Measurements from ENCODE around the gene PAX5. TPM values are rescaled to one million over a fixed set of nuclear protein-coding genes. Genes with fewer than 3 reads are reported as not detected.

PAX5 gene
- total and polyA plus RNA-seq, 3 donors from 2014 or later: 0.79 to 1.9 (median 1.3) TPM

GRCh38 chr9:36880075-36880474 lies 154.0 kb downstream of the PAX5 start:
- Histone ChIP-seq H3K4me3 (no peak overlapping the region), H3K27ac (no peak overlapping the region), H3K27me3 (no peaks in the 10 kb centered on the region), H3K9me3 (no peaks in the 10 kb centered on the region), H3K4me1 (no peaks in the 10 kb centered on the region), H3K36me3 (ENCODE audit: low read depth, missing control alignments) (no peaks in the 10 kb centered on the region)
- 90 to 93% methylated on average over 8 to 12 of the region's 12 CpGs for WGBS, 2 donors
- no peak for TF ChIP-seq POLR2A (IDR thresholded peaks at IDR 0.05)
- no peak for TF ChIP-seq CTCF (IDR thresholded peaks at IDR 0.05)
- DNase-seq: no peak
- intact Hi-C loops (cut with DNase I; ENCODE audit: low total_unique reads): no loop called here

GRCh38 chr9:36878986-36879982 lies 154.8 kb downstream of the PAX5 start:
- H3K36me3 ChIP-seq (ENCODE audit: low read depth, missing control alignments): no peaks in the 10 kb centered on the region
- WGBS, 2 donors: 83 to 87% methylated on average over 17 to 18 of the region's 18 CpGs
- no peak for TF ChIP-seq CTCF (IDR thresholded peaks at IDR 0.05)
- no peak for TF ChIP-seq POLR2A (IDR thresholded peaks at IDR 0.05)
- no peaks in the 10 kb centered on the region for H3K27me3 ChIP-seq
- intact Hi-C loops (cut with DNase I; ENCODE audit: low total_unique reads): no loop called here
- DNase-seq: no peak
- no peaks in the 10 kb centered on the region for H3K4me1 ChIP-seq
- no peak overlapping the region for H3K27ac ChIP-seq
- H3K9me3 ChIP-seq: no peaks in the 10 kb centered on the region
- no peak overlapping the region for H3K4me3 ChIP-seq

GRCh38 chr9:36877239-36877638 lies 156.8 kb downstream of the PAX5 start:
- Histone ChIP-seq H3K4me3 (no peak overlapping the region), H3K27ac (no peak overlapping the region), H3K36me3 (ENCODE audit: low read depth, missing control alignments) (no peaks in the 10 kb centered on the region), H3K4me1 (no peaks in the 10 kb centered on the region), H3K27me3 (no peaks in the 10 kb centered on the region), H3K9me3 (no peaks in the 10 kb centered on the region)
- WGBS, 2 donors: 85 to 90% methylated on average over 6 of the region's 6 CpGs
- DNase-seq: no peak
- TF ChIP-seq POLR2A (IDR thresholded peaks at IDR 0.05) (no peak), CTCF (IDR thresholded peaks at IDR 0.05) (no peak)
- intact Hi-C loops (cut with DNase I; ENCODE audit: low total_unique reads): no loop called here

- Histone ChIP-seq H3K27me3 (no peaks in the 10 kb centered on the region), H3K4me1 (no peaks in the 10 kb centered on the region), H3K36me3 (ENCODE audit: low read depth, missing control alignments) (no peaks in the 10 kb centered on the region), H3K4me3 (no peak overlapping the region), H3K27ac (no peak overlapping the region), H3K9me3 (no peaks in the 10 kb centered on the region)
- 82 to 93% methylated on average over 4 of the region's 4 CpGs for WGBS, 2 donors
- DNase-seq: no peak
- TF ChIP-seq CTCF (IDR thresholded peaks at IDR 0.05) (no peak), POLR2A (IDR thresholded peaks at IDR 0.05) (no peak)
- intact Hi-C loops (cut with DNase I; ENCODE audit: low total_unique reads): no loop called here
Measured at GRCh38 chr9:36876056-36876455, 158.0 kb downstream of the PAX5 start.
